HFFc6 (cell line): ENCODE results near the gene DMRTC2. TPM values are rescaled to one million over a fixed set of nuclear protein-coding genes. Genes with fewer than 3 reads are reported as not detected.

ENCODE experiments used
- DNase-seq: peaks from one replicate; pipeline ENCODE4 v3.0.0-alpha.2; 2018
- H3K27ac Mint-ChIP-seq: 2 replicates; pipeline ENCODE4 v1.8.0; 2020; ENCODE audit warnings: mild to moderate bottlenecking, mixed read lengths
- H3K27me3 Mint-ChIP-seq: 2 replicates; pipeline ENCODE4 v1.8.0; 2021; ENCODE audit warnings: mild to moderate bottlenecking, moderate library complexity, mixed read lengths; ENCODE audit not compliant: insufficient read depth
- H3K36me3 Mint-ChIP-seq: 2 replicates; pipeline ENCODE4 v1.8.0; 2021; ENCODE audit warnings: low read depth, mixed read lengths
- H3K4me1 Mint-ChIP-seq: 2 replicates; pipeline ENCODE4 v1.8.0; 2020; ENCODE audit warnings: low read depth, mixed read lengths
- H3K4me3 Mint-ChIP-seq: 2 replicates; pipeline ENCODE4 v1.8.0; 2020; ENCODE audit warnings: mild to moderate bottlenecking, moderate library complexity, mixed read lengths
- H3K9me3 Mint-ChIP-seq: 2 replicates; pipeline ENCODE4 v1.8.0; 2020; ENCODE audit warnings: mild to moderate bottlenecking, mixed read lengths
- CTCF ChIP-seq: fragments of 200-600 bp; sonication (generic); IDR thresholded peaks from 2 replicates; pipeline ENCODE4 v1.5.0; 2021; ENCODE audit warnings: antibody characterized with exemption, mild to moderate bottlenecking
- total RNA-seq, 6 experiments: library from RNA; stranded (reverse); fragmentation: NEBNext Ultra II Directional; extraction: Animal tissue kit (Norgen Biotek cat#: 25700); gene quantifications; 2 replicates in 1 of 6; 3 replicates in 5 of 6; pipeline ENCODE4 v1.2.3, GENCODE V29; 2021

The DMRTC2 gene
- total RNA-seq, 6 experiments from 2014 or later: not detected

- H3K36me3 Mint-ChIP-seq: peaks cover 5% of the 10 kb centered on the region; the same call in 1 of the 2 replicates
- peak within 1 kb of the TSS; percentile 94 for H3K4me3 Mint-ChIP-seq
- no peaks in the 10 kb centered on the region for H3K9me3 Mint-ChIP-seq
- H3K27me3 Mint-ChIP-seq: peaks cover 6% of the 10 kb centered on the region
- no peak for TF ChIP-seq CTCF
- peak within 1 kb of the TSS; percentile 88 for H3K27ac Mint-ChIP-seq
- H3K4me1 Mint-ChIP-seq: peaks cover 39% of the 10 kb centered on the region
- DNase-seq: no peak
These were observed 38.0 kb downstream of the DMRTC2 start, which contains the start of gene ARHGEF1 for GRCh38 chr19:41882568-41883462. Gene ARHGEF1 (plus strand): TSS chr19:41883184. CDS start chr19:41888083, 4,899 bp downstream.

- peaks cover 46% of the 10 kb centered on the region for H3K4me1 Mint-ChIP-seq
- DNase-seq: no peak
- peaks cover 6% of the 10 kb centered on the region for H3K27me3 Mint-ChIP-seq
- H3K27ac Mint-ChIP-seq: peak overlapping the region; percentile 88
- no peaks in the 10 kb centered on the region for H3K9me3 Mint-ChIP-seq
- H3K4me3 Mint-ChIP-seq: peak overlapping the region; percentile 94
- peaks cover 5% of the 10 kb centered on the region; the same call in 1 of the 2 replicates for H3K36me3 Mint-ChIP-seq
- no peak for TF ChIP-seq CTCF
These were observed 38.6 kb downstream of the DMRTC2 start for GRCh38 chr19:41883463-41883820.

GRCh38 chr19:41883821-41884733 is 39.2 kb downstream of the DMRTC2 start:
- peaks cover 5% of the 10 kb centered on the region; the same call in 1 of the 2 replicates for H3K36me3 Mint-ChIP-seq
- peak; percentile 97 for DNase-seq
- H3K4me1 Mint-ChIP-seq: peaks cover 47% of the 10 kb centered on the region
- peak overlapping the region; percentile 88 for H3K27ac Mint-ChIP-seq
- 0 out of 2 replicates have a peak, but pooled peaks have one; percentile 12 for TF ChIP-seq CTCF
- H3K4me3 Mint-ChIP-seq: peak overlapping the region; percentile 94
- H3K9me3 Mint-ChIP-seq: no peaks in the 10 kb centered on the region
- peaks cover 6% of the 10 kb centered on the region for H3K27me3 Mint-ChIP-seq

GRCh38 chr19:41886761-41887710 is 42.2 kb downstream of the DMRTC2 start:
- peak overlapping the region; percentile 73 for H3K27ac Mint-ChIP-seq

More at GRCh38 chr19:41886761-41887710, 42.2 kb downstream of the DMRTC2 start:
- Mint-ChIP-seq H3K36me3 (peaks cover 5% of the 10 kb centered on the region; the same call in 1 of the 2 replicates), H3K4me3 (peak overlapping the region; percentile 40), H3K27me3 (peaks cover 3% of the 10 kb centered on the region), H3K4me1 (peaks cover 46% of the 10 kb centered on the region), H3K9me3 (no peaks in the 10 kb centered on the region)
- no peak for TF ChIP-seq CTCF
- no peak for DNase-seq
